GM21528 (cell line): ENCODE results near the gene ARRB1.
"Not testable (repeated sequence)": the region's sequence is repeated elsewhere in the genome, so short reads cannot be mapped to it uniquely, and the experiment has no call there.

Experiments
- ATAC-seq: cut with Tn5 transposase; IDR thresholded peaks from one replicate; pipeline ENCODE4 v1.9.1; 2021; ENCODE audit warnings: mild to moderate bottlenecking, moderate library complexity; ENCODE audit not compliant: unreplicated experiment, low FRiP score

The ARRB1 gene

GRCh38 chr11:75371949-75372876, 20.8 kb upstream of the ARRB1 start:
- ATAC-seq: no peak

- ATAC-seq: no peak
Measured at GRCh38 chr11:75369560-75370255, 18.2 kb upstream of the ARRB1 start.

GRCh38 chr11:75366826-75367225, 15.4 kb upstream of the ARRB1 start:
- ATAC-seq: not testable (repeated sequence)

- ATAC-seq: no peak
Measured at GRCh38 chr11:75365711-75366181, 14.3 kb upstream of the ARRB1 start.

- ATAC-seq: not testable (repeated sequence)
Measured at GRCh38 chr11:75362285-75362684, 10.8 kb upstream of the ARRB1 start.

- no peak for ATAC-seq
Measured at GRCh38 chr11:75356613-75357012, 5.2 kb upstream of the ARRB1 start.

- no peak for ATAC-seq
Measured at GRCh38 chr11:75355051-75355450, 3.6 kb upstream of the ARRB1 start.

GRCh38 chr11:75352588-75353206, 1.2 kb upstream of the ARRB1 start:
- ATAC-seq: no peak

GRCh38 chr11:75351791-75352587, 528 bp upstream of the ARRB1 start:
- no peak for ATAC-seq

- no peak for ATAC-seq
Measured at GRCh38 chr11:75350743-75351540, 519 bp downstream of the ARRB1 start.

- ATAC-seq: no peak
Measured at GRCh38 chr11:75350122-75350742, 1.2 kb downstream of the ARRB1 start.

- no peak for ATAC-seq
Measured at GRCh38 chr11:75349521-75350116, 1.8 kb downstream of the ARRB1 start.

- ATAC-seq: no peak
Measured at GRCh38 chr11:75347781-75348566, 3.5 kb downstream of the ARRB1 start.

- ATAC-seq: no peak
Measured at GRCh38 chr11:75346912-75347647, 4.4 kb downstream of the ARRB1 start.

- no peak for ATAC-seq
Measured at GRCh38 chr11:75346296-75346695, 5.2 kb downstream of the ARRB1 start.

- ATAC-seq: no peak
Measured at GRCh38 chr11:75345455-75346160, 5.9 kb downstream of the ARRB1 start.
